ENCODE data around the gene COL23A1.

COL23A1 gene

DNA sequence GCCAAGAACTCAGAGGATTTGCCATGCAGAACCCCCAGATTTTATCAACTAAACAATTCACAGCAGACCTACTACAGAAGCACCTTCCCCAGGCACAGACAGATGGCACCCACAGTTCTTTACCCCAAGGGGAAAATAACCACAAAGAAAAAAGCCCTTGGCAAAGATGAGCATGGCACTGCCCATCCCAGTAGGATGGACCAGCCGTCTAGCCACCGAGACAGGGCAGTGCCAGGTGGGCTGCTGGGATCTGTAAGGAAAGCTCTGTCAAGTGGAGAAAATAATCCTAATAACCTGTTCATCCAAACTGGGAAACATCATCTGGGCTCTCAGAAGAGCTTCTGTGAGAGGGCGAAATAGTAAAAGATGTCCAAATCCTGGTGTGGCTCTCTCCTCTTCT is 130.0 kb downstream of the COL23A1 start:
- no peak for DNase-seq (ENCODE audit: low read depth)

GRCh38 chr5:178458140-178458539 is 132.1 kb downstream of the COL23A1 start:
- no peak for DNase-seq (ENCODE audit: low read depth)

DNA sequence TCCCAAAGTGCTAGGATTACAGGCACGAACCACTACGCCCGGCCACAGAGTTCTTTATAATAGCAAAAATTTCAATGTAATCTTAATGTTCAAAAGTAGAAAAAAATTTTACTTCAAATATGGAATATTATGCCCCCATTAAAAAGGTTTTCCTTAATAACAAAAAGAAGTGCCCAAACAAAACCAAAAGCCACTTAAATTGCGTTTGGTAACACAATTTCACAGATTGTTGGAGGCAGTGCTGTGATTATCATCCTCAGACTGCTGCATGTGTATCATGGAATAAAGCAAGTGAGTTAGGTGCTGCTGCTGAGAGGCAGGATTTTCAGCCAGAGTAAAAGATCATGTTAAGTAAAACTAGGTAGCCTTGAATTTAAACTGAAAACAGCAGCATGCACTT is 132.7 kb downstream of the COL23A1 start:
- DNase-seq (ENCODE audit: low read depth), result no peak

- no peak for DNase-seq (ENCODE audit: low read depth)
These were observed 134.7 kb downstream of the COL23A1 start for GRCh38 chr5:178455480-178455835.

DNA sequence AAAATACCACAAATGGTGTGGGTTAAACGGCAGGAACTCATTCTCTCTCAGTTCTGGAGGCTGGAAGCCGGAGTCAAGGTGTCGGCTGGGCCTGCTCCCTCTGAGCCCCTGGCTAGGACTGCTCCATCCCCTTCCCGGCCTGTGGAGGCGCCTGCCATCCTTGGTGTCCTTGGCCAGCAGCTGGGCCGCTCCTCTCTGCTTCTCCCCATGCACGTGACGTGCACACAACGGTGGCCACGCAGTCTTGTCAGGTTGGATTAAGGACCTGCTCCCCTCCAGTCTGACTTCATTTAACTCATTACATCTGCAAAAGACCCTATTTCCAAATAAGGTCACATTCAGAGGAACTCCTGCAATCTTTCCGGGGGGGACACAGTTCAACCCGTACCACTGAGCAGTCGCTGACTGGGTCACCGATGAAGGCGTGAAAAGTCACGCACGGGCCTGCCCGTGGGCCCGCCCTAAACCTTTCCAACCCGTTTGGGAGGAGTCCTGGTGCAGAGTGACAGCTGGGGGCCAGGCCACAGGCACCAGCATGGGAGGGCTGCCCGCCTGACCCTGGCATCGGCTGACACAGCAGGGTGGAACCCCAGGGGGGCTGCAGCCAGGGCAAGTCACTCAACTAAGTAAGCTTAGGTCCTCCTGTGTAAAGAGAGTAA is 135.2 kb downstream of the COL23A1 start:
- DNase-seq (ENCODE audit: low read depth), result no peak

DNA sequence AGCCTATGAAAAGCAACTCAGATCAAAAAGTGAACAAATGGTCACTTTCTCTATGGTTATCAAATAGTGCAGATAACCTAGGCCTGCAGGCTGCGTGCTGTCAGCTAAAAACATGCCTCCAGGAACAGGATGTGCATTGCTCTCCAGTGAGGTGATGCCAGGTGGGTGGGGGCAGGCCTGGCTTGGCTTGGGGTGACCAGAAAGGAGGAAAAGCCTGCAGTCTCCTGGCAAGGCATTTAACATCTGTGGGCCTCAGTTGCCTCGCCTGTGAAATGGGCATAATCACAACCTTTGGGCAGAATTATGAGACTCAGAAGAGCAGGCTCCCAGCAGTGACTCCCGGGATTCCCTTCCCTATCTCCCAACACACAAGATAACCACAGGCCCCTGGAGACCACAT is 135.9 kb downstream of the COL23A1 start:
- DNase-seq (ENCODE audit: low read depth), result no peak

DNA sequence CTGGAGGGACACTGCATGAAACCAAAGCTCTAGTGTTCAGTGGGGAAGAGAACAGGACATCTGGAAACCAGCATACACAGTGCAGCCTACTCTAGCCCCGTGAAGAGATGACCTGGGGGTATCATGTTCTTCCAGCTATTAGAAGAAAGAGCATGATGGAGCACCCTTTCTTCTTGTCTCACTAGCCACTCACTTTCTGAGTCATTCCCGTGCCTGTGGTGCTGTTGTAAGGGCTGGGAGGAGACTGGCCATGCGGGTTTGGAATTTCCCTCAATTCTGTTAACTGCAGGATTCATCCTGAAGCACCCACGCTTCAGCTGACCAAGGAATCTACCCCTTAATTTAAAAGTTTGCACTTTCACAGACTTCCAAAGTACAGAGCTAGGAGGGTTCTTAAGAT is 137.0 kb downstream of the COL23A1 start:
- DNase-seq (ENCODE audit: low read depth), result peak; percentile 13

DNA sequence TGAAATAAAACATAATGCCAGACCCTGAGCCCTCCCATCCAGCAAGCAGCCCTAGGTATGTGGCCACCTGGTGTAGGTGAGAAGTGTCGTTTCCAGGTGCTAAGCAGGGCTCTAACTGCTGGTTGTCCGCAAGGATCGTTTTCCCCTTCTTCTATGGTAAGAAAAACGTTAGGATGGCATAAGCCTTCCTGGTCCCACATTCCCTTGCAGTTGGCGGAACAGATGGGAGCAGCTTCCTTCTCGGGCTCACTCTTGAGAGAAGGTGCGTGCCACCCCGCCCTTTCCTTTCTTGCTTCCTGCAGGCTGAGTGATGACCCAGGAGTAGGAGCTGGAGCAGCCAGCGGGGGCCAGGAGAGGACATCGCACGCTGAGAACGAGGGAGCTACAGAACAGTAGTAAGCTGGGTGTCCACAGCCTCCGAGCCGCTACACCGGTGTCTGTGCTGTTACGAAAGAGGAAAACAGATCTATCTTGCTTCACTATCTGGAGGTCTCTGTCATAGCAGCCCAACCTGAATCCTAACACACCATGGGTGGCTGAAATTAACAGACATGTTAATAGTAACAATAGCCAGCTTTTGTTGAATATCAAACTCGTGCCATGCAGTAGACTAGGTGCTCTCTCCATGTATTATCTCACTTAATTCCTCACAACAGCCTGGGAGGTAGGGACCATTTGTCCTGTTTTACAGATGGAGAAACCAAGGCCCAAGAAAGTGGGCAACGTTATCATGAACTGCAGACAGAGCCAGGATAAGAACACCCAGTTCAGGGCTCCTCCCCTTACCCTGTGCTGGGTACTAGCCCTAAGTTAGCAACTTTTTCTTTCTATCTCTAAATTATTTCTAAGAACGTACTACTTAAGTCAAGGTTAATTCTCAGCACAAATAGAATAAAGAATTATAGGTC is 139.8 kb downstream of the COL23A1 start:
- no peak for DNase-seq (ENCODE audit: low read depth)

DNA sequence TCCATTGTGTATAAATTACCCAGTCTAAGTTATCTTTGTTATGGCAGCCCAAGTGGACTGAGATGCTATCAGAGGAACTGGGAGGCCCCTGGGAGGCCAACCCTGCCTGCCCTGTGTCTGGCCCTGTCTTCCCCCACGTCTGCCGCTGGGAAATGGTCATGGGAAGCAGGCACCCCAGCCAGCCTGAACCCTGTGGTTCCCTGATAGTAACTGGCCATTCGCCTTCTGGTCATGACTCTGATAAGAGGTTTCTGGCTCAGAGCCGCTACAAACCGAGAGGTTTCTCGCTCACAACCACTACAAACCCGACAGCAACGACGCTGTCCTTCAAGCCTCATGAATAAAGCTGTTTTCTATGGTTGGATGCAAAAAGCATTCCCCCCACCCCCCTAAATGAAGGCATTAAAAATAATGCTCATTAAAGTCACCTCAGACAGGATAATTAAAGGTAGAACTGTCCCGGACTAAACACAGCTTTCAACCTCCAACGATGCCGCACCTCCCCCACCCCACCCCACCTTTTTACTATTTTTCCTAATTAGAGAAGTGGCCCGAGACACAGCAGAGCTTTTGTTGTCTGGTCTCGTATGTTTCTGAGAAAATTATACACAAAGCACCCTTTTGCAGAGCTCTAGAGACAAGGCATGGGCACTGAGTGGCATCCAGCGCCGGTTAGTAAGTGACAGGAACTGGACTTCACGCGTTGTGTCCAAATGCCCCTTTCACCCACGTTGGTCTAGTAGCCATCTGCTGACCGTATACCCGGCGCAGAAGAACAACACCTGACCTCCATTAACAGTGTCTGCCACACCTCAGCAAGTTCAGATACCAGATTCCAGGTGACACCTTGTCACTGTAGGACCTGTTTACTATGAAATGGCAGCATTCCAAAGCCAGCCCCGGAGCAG is 140.8 kb downstream of the COL23A1 start:
- DNase-seq (ENCODE audit: low read depth), result no peak

GRCh38 chr5:178445534-178445933 is 144.7 kb downstream of the COL23A1 start:
- DNase-seq (ENCODE audit: low read depth), result no peak

GRCh38 chr5:178442405-178443257 is 147.6 kb downstream of the COL23A1 start:
- DNase-seq (ENCODE audit: low read depth), result no peak

- DNase-seq (ENCODE audit: low read depth), result no peak
These were observed 148.5 kb downstream of the COL23A1 start for GRCh38 chr5:178441486-178442270.

DNA sequence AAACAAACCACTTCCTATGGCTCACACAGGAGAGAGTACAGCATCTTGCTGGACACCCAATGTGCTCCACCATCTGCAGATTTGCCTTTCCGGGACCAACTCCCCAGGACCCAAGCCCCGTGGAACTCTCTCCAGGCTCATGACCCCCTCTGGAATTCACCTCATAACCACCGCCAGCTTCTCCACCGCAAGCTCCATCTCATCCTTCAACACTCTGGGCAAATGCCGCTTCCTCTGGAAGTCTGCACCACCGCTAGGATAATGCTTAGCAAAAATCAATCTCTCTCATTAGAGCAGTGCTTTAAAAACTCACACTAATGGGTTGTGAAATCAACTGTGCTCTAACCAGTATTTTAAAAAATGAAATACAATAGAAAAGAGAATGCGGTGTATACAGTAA is 150.0 kb downstream of the COL23A1 start:
- DNase-seq (ENCODE audit: low read depth), result no peak

DNA sequence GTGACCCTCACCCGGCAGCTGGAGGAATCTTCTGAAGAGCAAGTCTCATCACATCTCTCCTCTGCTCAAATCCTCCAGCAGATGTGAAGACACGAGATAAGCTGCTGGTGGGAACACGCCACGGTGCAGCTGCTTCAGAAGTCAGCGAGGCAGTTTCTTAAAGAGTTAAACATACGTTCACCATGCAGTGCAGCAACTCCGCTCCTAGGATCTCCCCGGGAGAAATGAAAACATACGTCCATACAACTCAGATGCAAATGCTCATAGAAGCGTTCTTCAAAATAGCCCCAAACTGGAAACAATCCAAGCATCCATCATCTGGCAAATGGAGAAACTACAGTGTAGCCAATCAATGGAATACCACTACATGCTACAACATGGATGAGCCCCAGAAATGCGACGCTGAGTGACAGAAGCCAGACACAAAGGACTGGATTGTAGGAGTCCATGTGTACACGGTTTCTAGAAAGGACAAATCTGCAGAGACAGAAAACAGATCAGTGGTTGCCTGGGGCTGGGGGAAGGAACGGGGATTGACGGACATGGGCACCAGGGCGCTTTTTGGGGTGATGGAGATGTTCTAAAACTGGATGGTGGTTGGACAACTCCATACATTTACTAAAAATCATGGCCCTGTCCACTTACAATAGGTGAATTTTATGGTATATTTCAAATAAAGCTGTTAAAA is 150.6 kb downstream of the COL23A1 start:
- no peak for DNase-seq (ENCODE audit: low read depth)

GRCh38 chr5:178438796-178439195 is 151.4 kb downstream of the COL23A1 start:
- DNase-seq (ENCODE audit: low read depth), result no peak

DNA sequence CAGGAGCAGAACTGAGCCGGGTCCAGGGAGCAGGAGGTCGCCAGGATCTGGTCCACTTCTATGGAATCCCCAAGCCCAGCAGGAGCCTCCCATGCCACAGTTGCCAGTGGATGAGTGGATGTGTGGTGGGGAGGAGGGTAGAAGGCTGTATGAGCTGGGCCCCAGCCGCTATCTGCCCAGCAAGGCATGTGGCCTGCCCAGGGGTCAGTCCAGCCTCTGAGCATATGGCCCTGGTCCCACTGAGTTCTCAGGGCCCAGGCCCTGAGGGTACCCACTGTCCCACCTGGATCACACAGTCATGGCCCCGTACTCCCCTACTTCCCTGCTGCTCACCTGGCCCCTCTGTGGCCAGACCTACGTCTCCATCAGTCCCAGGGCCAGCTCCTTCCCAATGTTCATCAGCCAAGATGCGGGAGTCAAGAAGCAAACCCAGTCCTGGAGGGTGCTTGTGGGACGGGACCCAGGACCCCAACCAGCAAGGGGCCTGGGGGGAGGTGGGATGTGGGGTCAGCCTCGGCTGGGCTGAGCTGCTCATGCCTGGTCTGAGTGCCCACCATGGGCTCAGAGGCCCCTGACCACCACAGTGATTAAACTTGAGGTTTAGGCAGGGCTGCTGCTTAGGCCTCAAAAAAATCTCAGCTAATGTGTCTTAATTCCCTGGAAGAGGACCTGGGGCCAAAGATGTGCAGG is 152.7 kb downstream of the COL23A1 start:
- no peak for DNase-seq (ENCODE audit: low read depth)

DNA sequence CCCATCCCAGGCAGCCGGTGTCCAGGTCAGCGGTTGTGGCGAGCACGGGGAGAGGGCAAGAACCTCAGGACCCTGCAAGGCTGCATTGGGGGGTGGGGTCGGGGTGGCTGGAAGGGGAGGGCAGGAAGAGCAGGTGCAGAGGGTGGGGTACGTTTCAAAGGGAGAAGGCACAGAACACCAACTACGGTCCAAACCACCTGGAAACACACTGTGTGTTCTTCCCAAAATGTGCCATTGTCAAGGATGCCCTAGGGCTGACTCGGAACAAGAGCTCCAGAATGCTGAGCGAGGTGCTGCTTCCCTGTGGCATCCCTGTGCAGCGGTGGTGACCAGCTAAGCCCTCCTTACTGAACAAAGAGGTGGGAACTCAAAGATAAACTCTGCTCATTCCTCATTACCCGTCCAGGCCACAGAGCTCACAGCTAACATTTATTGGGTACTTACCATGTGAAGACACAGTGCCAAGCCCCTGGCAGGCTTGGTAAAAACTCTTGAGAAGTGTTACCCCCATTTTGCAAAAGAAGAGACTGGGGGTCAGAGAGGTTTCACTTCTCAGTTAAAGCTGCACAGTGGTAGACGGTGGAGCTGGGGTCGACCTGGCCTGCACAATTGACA is 153.8 kb downstream of the COL23A1 start:
- DNase-seq (ENCODE audit: low read depth), result no peak

- DNase-seq (ENCODE audit: low read depth), result no peak
These were observed 154.6 kb downstream of the COL23A1 start for GRCh38 chr5:178435321-178436238.

All from iris pigment epithelial cell (primary cell).